Activated T-helper 2 cell treated with anti-CD3 and anti-CD28 coated beads, Interferon-gamma antibody, Interleukin-2, Interleukin-4, amounts not matched to agents 10 μg/mL and 5 μg/mL and 100 μg/mL, durations not matched to agents 14 hours and 24 hours and 36 hours (primary cell): ENCODE measurements around the gene PKD2L2. TPM values are rescaled to one million over a fixed set of nuclear protein-coding genes. Genes with fewer than 3 reads are reported as not detected.

Experiments used
- DNase-seq: peaks from one replicate; pipeline ENCODE4 v3.0.0; 2021; ENCODE audit warnings: low spot score
- H3K27ac Mint-ChIP-seq: one replicate; pipeline ENCODE4 v1.8.0; 2021; ENCODE audit warnings: mixed read lengths
- H3K27me3 Mint-ChIP-seq: one replicate; pipeline ENCODE4 v1.8.0; 2021; ENCODE audit warnings: low read depth, mixed read lengths
- H3K36me3 Mint-ChIP-seq: one replicate; pipeline ENCODE4 v1.8.0; 2021; ENCODE audit warnings: low read depth, mixed read lengths
- H3K4me1 Mint-ChIP-seq: one replicate; pipeline ENCODE4 v1.8.0; 2021; ENCODE audit warnings: low read depth, mixed read lengths
- H3K4me3 Mint-ChIP-seq: one replicate; pipeline ENCODE4 v1.8.0; 2021; ENCODE audit warnings: low read depth, mild to moderate bottlenecking, moderate library complexity, mixed read lengths
- H3K9me3 Mint-ChIP-seq: one replicate; pipeline ENCODE4 v1.8.0; 2021; ENCODE audit warnings: mixed read lengths
- intact Hi-C: fragments of 100-400 bp; cut with micrococcal nuclease; formaldehyde crosslinking; loops from one replicate; pipeline ENCODE4 v1.15.1; 2023
- total RNA-seq: library from RNA; stranded (reverse); gene quantifications from 2 replicates; pipeline ENCODE4 v1.2.3, GENCODE V29; 2022

The PKD2L2 gene
- total RNA-seq, 1 donor from 2014 or later = not detected

DNA sequence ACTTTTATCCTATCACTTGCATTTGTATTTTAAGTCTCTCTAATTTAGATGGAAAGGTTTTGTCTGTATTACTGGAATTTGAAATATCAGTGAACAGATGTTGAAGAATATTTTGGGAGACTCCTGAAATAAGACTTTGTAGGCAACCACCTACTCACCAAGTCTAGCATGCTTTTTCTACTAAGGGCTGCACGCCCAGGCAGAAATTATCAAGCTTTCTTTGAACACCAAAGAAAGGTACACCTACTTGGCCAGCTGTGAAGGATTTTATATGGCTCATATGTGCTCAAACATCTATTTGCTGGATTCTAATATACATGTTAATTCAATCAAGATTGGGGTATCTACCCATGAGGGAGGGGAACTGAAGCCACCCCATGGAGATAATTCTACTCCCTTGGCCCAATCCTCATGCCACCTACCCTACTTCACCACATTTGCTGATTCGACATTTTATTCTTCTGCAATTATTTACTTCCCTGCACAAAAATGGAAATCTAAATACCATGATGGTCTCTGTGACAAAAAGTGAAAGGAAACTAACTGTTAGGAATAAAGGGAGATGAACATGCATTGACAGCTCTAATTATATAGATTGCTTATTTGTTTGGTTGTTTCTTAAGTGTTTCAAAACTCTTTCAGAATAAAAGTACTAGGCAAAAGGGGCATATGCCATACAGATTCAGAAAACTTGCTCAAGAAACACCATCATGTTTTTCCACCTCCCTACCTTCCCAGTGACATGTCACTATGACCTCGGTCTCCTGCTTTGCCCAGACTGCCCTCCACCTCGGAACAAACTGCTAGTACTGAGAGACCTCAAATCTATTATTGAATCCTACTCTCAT is 22.5 kb upstream of the PKD2L2 start:
- Mint-ChIP-seq H3K36me3 (no peaks in the 10 kb centered on the region), H3K4me1 (peaks cover 4% of the 10 kb centered on the region), H3K4me3 (no peak overlapping the region), H3K27ac (no peak overlapping the region), H3K9me3 (no peaks in the 10 kb centered on the region), H3K27me3 (peaks cover 4% of the 10 kb centered on the region)
- no peak for DNase-seq
- intact Hi-C loops = no loop called here

GRCh38 chr5:137867664-137868063 is 21.6 kb upstream of the PKD2L2 start, which contains the start of gene MYOT:
TSS of gene MYOT (plus strand) at chr5:137867860. CDS start at chr5:137870652, 2,792 bp downstream.
- no peaks in the 10 kb centered on the region for H3K4me1 Mint-ChIP-seq
- no peaks in the 10 kb centered on the region for H3K36me3 Mint-ChIP-seq
- H3K27me3 Mint-ChIP-seq = peaks cover 4% of the 10 kb centered on the region
- intact Hi-C loops = no loop called here
- H3K27ac Mint-ChIP-seq = no peak within 1 kb of the TSS
- no peak within 1 kb of the TSS for H3K4me3 Mint-ChIP-seq
- no peaks in the 10 kb centered on the region for H3K9me3 Mint-ChIP-seq
- no peak for DNase-seq

DNA sequence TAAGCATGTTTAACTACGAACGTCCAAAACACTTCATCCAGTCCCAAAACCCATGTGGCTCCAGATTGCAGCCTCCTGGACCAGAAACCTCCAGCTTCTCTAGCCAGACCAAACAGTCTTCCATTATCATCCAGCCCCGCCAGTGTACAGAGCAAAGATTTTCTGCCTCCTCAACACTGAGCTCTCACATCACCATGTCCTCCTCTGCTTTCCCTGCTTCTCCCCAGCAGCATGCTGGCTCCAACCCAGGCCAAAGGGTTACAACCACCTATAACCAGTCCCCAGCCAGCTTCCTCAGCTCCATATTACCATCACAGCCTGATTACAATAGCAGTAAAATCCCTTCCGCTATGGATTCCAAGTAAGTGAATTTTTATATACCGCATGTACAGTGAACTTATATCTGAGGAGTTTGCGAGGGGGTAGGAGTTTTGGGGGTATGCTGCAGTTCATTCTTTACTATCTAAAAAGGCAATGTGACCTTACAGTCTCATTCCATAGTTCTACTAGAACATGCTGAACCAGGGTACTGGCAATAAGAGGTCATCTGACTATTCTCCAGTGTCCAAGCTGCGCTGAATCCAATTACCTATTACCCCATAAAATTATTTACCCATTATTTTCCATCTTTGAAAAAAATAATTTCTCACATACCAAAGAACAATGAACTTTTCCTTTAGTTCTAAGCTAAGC is 18.5 kb upstream of the PKD2L2 start:
- H3K27me3 Mint-ChIP-seq = peaks cover 7% of the 10 kb centered on the region
- intact Hi-C loops = no loop called here
- no peak overlapping the region for H3K27ac Mint-ChIP-seq
- no peaks in the 10 kb centered on the region for H3K9me3 Mint-ChIP-seq
- H3K4me1 Mint-ChIP-seq = no peaks in the 10 kb centered on the region
- DNase-seq = no peak
- no peak overlapping the region for H3K4me3 Mint-ChIP-seq
- no peaks in the 10 kb centered on the region for H3K36me3 Mint-ChIP-seq

DNA sequence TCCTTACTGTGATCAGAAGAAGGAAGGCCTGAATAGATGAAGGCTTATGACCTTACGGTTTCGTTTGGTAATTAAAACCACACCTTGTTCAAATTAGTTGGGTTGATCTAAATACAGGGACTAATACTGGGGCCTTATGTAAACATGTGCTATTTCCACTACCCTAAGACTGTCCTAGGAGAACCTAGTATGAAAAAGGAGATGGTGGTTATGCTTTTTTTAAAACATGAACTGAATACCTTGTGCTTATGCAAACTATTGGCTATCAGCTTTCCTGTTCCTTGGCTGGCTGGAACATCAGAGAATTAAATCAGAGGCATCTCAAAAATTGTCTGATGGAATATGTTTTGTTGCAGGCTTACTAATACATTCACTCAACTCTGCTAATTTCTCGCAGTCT is 17.7 kb upstream of the PKD2L2 start:
- intact Hi-C loops = no loop called here
- Mint-ChIP-seq H3K4me1 (no peaks in the 10 kb centered on the region), H3K4me3 (no peak overlapping the region), H3K27ac (no peak overlapping the region), H3K36me3 (no peaks in the 10 kb centered on the region), H3K27me3 (peaks cover 7% of the 10 kb centered on the region), H3K9me3 (no peaks in the 10 kb centered on the region)
- DNase-seq = no peak

DNA sequence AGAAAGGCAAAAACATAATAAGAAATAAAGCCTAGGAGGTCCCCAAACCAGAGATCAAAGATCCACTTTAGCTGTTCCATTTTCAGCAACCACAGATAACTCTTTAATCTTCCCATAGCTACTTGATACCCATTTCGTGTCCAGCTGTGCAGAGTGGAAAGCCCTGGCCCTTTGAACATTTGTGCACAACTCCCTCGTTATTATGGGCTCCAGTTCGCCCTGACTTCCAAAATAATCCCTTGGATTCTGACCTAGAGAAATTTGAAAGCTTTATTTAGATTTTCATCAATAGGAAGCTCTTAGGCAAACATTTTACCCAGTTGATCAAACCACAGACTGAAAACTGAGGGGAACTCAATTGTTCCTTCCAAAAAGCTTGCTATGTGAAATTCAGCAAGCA is 16.8 kb upstream of the PKD2L2 start:
- Mint-ChIP-seq H3K27ac (no peak overlapping the region), H3K4me1 (no peaks in the 10 kb centered on the region), H3K9me3 (no peaks in the 10 kb centered on the region), H3K27me3 (peaks cover 7% of the 10 kb centered on the region), H3K36me3 (no peaks in the 10 kb centered on the region), H3K4me3 (no peak overlapping the region)
- DNase-seq = no peak
- intact Hi-C loops = no loop called here

- Mint-ChIP-seq H3K27me3 (peaks cover 3% of the 10 kb centered on the region), H3K27ac (no peak overlapping the region), H3K36me3 (no peaks in the 10 kb centered on the region), H3K4me3 (no peak overlapping the region), H3K9me3 (no peaks in the 10 kb centered on the region), H3K4me1 (no peaks in the 10 kb centered on the region)
- intact Hi-C loops = no loop called here
- no peak for DNase-seq
Observed at GRCh38 chr5:137876101-137876500, 13.2 kb upstream of the PKD2L2 start.

GRCh38 chr5:137880313-137880712 is 8.9 kb upstream of the PKD2L2 start:
- intact Hi-C loops = loop anchor here (10.0 kb wide), 1 partner anchor 154 kb away; the partner anchor contains the start of gene FAM13B
- no peak overlapping the region for H3K27ac Mint-ChIP-seq
- no peaks in the 10 kb centered on the region for H3K27me3 Mint-ChIP-seq
- H3K36me3 Mint-ChIP-seq = no peaks in the 10 kb centered on the region
- no peak for DNase-seq
- H3K4me3 Mint-ChIP-seq = no peak overlapping the region
- H3K9me3 Mint-ChIP-seq = no peaks in the 10 kb centered on the region
- no peaks in the 10 kb centered on the region for H3K4me1 Mint-ChIP-seq

DNA sequence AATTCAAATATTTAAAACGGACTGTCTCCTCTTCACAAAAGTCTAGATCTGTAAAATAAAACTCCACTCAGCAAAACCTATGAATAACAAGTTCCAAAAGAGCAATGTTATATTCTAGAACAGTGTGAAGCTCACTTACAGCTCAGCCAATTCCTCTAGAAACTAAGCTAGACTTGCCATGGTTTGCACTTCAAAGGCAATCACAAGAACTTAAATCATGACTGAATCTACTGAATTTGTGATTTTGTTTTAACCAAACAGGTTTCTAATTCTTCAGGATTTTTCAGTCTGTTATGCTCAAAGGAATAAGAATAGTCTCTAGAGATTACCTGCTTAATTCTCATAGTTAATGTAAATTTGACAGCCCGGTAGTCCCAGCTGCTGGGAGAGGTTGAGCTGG is 1.4 kb upstream of the PKD2L2 start:
- no peak for DNase-seq
- H3K4me3 Mint-ChIP-seq = no peak overlapping the region

DNA sequence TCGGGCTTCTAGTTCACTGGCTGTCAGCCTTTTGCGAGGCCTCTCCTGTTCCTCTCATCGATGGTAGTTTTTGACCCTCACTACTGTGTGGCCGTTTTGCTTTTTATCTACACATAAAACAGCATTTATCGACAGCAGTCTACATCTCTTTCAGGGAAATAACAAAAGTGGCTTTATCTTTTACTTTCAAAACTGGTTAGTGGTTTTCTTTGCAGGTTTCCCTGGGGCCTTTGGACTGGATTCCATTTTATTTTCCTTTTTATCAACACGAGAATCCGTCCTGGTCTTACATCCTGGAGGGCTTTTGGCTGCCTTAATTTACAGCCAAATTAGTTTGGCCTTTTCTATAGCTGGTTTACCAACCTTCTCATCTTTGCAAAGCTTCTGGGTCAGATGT is 793 bp upstream of the PKD2L2 start:
- peaks cover 5% of the 10 kb centered on the region for H3K36me3 Mint-ChIP-seq

More for the DNA sequence above, 1.4 kb upstream of the PKD2L2 start:
- Mint-ChIP-seq H3K36me3 (peaks cover 5% of the 10 kb centered on the region), H3K27me3 (no peaks in the 10 kb centered on the region), H3K4me1 (peaks cover 17% of the 10 kb centered on the region), H3K9me3 (no peaks in the 10 kb centered on the region), H3K27ac (no peak overlapping the region)
- intact Hi-C loops = loop anchor here (5.0 to 10.0 kb wide), 2 partner anchors 136 to 147 kb away; partner anchors contain the start of genes FAM13B and HNRNPA0

DNA sequence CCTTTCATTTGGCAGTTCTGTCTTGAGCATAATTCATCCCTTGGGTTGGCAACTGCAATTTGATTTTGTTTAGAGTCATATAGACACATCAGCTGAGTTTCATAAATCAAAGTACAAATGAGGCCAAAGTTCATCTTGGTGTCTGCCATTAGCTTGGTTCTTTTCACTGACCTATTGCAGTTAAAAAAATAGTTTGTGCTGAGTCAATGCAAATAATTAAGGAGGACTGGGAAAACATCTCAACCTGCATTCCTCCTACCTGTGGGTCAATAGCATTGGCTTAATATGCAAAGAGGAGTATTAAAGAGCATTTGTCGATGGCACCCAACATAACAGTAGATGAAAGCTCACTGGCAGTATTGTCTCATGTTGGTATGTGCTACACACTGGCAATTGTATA is 1.6 kb downstream of the PKD2L2 start:
- peaks cover 17% of the 10 kb centered on the region for H3K4me1 Mint-ChIP-seq
- H3K36me3 Mint-ChIP-seq = peaks cover 5% of the 10 kb centered on the region
- H3K27ac Mint-ChIP-seq = no peak overlapping the region
- no peak for DNase-seq
- H3K9me3 Mint-ChIP-seq = no peaks in the 10 kb centered on the region
- intact Hi-C loops = no loop called here
- H3K27me3 Mint-ChIP-seq = no peaks in the 10 kb centered on the region
- H3K4me3 Mint-ChIP-seq = no peak overlapping the region

More for the DNA sequence above, 793 bp upstream of the PKD2L2 start:
- H3K4me1 Mint-ChIP-seq = peaks cover 17% of the 10 kb centered on the region
- no peaks in the 10 kb centered on the region for H3K27me3 Mint-ChIP-seq
- DNase-seq = no peak
- intact Hi-C loops = loop anchor here (5.0 to 10.0 kb wide), 2 partner anchors 136 to 146 kb away; partner anchors contain the start of genes FAM13B and HNRNPA0
- H3K9me3 Mint-ChIP-seq = no peaks in the 10 kb centered on the region
- H3K4me3 Mint-ChIP-seq = peak overlapping the region; percentile 85
- peak overlapping the region; percentile 91 for H3K27ac Mint-ChIP-seq

- intact Hi-C loops = no loop called here
- Mint-ChIP-seq H3K36me3 (peaks cover 5% of the 10 kb centered on the region), H3K4me1 (peaks cover 14% of the 10 kb centered on the region), H3K4me3 (no peak overlapping the region), H3K27ac (no peak overlapping the region), H3K27me3 (no peaks in the 10 kb centered on the region), H3K9me3 (no peaks in the 10 kb centered on the region)
- DNase-seq = no peak
Observed at GRCh38 chr5:137891849-137892248, 2.6 kb downstream of the PKD2L2 start.

DNA sequence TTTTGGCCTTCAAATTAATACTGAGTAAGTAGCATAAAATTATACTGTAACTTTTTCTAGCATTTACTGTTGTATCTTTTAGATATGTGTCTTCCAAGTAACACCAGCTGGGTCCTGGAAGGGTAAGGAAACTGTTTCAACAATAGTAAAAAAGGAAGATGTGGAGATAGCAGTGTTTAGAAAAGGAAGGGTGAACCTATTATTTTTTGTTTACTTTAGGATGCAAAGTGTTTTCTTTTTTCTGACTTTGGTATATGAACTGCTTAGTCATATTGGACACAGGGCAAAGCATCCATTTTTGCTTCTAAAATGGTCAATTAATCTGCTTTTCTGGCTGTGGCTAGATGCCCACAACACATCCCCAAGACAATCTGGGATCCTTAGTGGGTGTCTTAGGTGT is 5.3 kb downstream of the PKD2L2 start:
- Mint-ChIP-seq H3K9me3 (no peaks in the 10 kb centered on the region), H3K27me3 (no peaks in the 10 kb centered on the region), H3K4me1 (peaks cover 2% of the 10 kb centered on the region), H3K4me3 (no peak overlapping the region), H3K27ac (no peak overlapping the region), H3K36me3 (peaks cover 2% of the 10 kb centered on the region)
- no peak for DNase-seq
- intact Hi-C loops = no loop called here

GRCh38 chr5:137896560-137896959 is 7.3 kb downstream of the PKD2L2 start:
- intact Hi-C loops = no loop called here
- Mint-ChIP-seq H3K4me1 (peaks cover 4% of the 10 kb centered on the region), H3K4me3 (no peak overlapping the region), H3K27me3 (peaks cover 2% of the 10 kb centered on the region), H3K27ac (no peak overlapping the region), H3K9me3 (no peaks in the 10 kb centered on the region), H3K36me3 (no peaks in the 10 kb centered on the region)
- DNase-seq = no peak
